Measurements from ENCODE around the gene SMOC1. TPM values are rescaled to one million over a fixed set of nuclear protein-coding genes. Genes with fewer than 3 reads are reported as not detected.

The SMOC1 gene
- total and polyA plus RNA-seq, 8 donors: 1.2 to 3.3 (median 2.1) TPM; not detected in 2

- WGBS, 5 donors: 54 to 92% (median 86%) methylated on average over 2 of the region's 2 CpGs
- TF ChIP-seq POLR2AphosphoS5 (IDR thresholded peaks at IDR 0.05) (no peak), POLR2A (IDR thresholded peaks at IDR 0.05) (no peak), EP300 (IDR thresholded peaks at IDR 0.05) (no peak), CTCF (IDR thresholded peaks at IDR 0.05) (no peak)
- H3K4me1 ChIP-seq: peaks cover 5 to 28% (median 12%) of the 10 kb centered on the region in 4 donors
These were observed 3.7 kb downstream of the SMOC1 start for GRCh38 chr14:69882915-69883314.

DNA sequence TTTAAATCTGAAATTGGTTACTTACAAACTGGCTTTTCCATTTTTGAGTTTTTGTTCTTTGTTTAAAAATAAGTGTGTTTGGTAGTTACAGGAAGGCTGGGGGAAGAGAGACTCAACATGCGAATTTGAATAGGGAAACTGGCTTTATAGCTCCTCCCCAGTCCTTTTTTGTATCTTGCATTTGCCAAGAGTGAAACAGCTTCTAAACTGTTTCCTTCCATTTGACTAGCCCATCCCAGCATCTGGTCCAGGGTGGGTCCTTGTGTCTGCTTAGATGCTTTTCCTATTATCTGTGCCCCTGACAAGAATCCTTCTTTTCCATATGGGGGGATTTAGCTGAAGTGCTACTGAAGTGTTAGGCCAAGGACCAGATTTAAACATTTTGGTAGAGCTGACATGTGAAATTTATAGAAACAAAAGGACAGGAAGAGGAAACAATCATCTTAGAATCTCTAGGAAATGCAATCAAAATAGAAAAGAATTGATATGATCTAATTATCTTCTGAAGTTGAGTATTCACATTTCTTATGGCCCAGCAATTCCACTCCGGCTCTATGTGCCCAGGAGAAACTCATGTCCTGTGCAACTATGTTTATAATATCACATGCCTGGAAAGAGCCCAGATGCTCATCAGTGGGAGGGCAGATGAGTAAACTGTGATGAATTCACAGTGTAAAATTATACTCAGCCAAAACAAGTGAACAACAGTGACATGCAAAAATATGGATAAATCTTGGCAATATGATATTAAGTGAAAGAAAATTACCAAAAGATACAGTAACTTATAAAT is 7.4 kb downstream of the SMOC1 start:
- Histone ChIP-seq H3K9me3 (peaks cover 0 to 6% (median 0%) of the 10 kb centered on the region in 4 donors), H3K4me1 (no peaks in the 10 kb centered on the region), H3K27ac (no peak overlapping the region), H3K36me3 (no peaks in the 10 kb centered on the region), H3K4me3 (no peak overlapping the region), H3K27me3 (peaks cover 0 to 10% (median 0%) of the 10 kb centered on the region in 3 donors)
- WGBS, 5 donors: 63 to 82% (median 74%) methylated on average over 2 of the region's 2 CpGs
- intact Hi-C loops (cut with DNase I; ENCODE audit: low total_unique reads): no loop called here
- no peak for DNase-seq
- TF ChIP-seq POLR2AphosphoS5 (IDR thresholded peaks at IDR 0.05) (no peak), CTCF (IDR thresholded peaks at IDR 0.05) (no peak), POLR2A (IDR thresholded peaks at IDR 0.05) (no peak), EP300 (IDR thresholded peaks at IDR 0.05) (no peak)

More at GRCh38 chr14:69882915-69883314, 3.7 kb downstream of the SMOC1 start:
- H3K4me3 ChIP-seq: no peak overlapping the region
- no peaks in the 10 kb centered on the region for H3K36me3 ChIP-seq
- no peaks in the 10 kb centered on the region for H3K9me3 ChIP-seq
- peaks cover 10 to 47% (median 25%) of the 10 kb centered on the region in 3 donors for H3K27me3 ChIP-seq
- intact Hi-C loops (cut with DNase I; ENCODE audit: low total_unique reads): no loop called here
- no peak overlapping the region for H3K27ac ChIP-seq
- DNase-seq: no peak

DNA sequence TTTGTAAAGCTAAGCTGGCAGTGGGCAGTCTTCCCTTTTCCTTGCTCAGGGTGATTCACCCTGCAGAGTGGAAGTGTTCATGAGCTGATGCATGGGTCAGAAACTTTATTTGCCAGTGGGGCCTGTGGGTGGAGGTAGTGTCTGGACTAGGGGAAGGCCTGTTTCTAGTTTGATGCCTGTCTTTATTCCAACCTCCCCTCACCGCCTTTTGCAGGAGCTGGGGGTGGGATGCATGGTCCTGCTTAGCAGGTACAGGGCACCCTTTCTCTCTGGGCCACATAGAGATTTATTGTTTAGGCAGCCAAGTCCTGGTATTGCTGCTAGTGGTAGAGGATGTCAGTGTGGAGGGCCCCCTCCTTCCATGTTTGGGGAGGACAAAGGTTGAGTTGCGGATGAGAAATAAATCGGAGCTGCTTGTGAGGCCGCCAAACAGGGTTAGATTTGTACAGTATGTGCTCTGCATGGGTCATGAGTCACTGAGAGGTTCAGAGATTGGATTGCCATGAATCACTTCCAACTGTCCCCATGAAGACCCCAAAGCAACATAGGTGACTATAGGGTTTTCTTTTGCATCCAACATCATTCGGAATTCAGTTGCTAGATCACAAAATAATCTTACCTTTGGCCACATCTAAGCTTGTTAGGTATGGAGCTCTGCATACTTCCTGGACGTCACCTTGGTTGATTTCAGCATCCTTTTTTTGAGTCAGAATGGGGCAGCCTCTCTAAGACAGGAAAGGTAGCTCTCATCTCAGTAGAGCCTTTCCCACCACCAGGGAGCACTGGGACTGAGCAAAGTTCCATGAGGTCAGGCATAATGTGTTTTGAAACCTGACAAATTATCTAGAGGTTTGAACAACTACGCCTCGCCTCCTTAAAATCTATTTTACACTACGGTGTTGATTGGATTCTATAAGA is 8.8 kb downstream of the SMOC1 start:
- no peak for DNase-seq
- H3K36me3 ChIP-seq: no peaks in the 10 kb centered on the region
- WGBS, 5 donors: 53 to 67% (median 61%) methylated on average over 9 of the region's 9 CpGs
- no peaks in the 10 kb centered on the region for H3K27me3 ChIP-seq
- intact Hi-C loops (cut with DNase I; ENCODE audit: low total_unique reads): no loop called here
- no peak overlapping the region for H3K27ac ChIP-seq
- H3K4me1 ChIP-seq: no peaks in the 10 kb centered on the region
- peaks cover 0 to 6% (median 0%) of the 10 kb centered on the region in 4 donors for H3K9me3 ChIP-seq
- no peak overlapping the region for H3K4me3 ChIP-seq
- TF ChIP-seq EP300 (IDR thresholded peaks at IDR 0.05) (no peak), POLR2A (IDR thresholded peaks at IDR 0.05) (no peak), POLR2AphosphoS5 (IDR thresholded peaks at IDR 0.05) (no peak), CTCF (IDR thresholded peaks at IDR 0.05) (no peak)

DNA sequence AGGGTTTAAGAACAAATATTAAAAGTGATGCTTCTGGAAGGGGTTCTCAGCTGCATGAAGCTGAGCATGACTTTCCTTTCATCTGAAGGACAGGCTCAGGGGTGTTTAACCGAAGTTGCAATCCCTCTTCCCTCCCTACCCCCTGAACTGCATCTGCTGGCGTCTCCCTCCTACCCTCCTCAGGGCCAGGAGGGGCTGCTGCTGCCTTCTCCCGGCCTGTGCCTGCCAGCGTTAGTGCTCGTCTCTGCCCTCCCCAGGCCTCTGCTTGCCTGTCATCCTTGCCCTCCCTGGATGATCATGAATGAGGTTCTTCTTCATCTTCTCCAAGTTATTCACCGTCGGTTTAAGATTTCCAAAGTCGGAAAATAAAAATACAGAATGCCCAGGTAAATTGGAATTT is 12.2 kb downstream of the SMOC1 start:
- Histone ChIP-seq H3K27ac (no peak overlapping the region), H3K9me3 (peaks cover 0 to 6% (median under 1%) of the 10 kb centered on the region in 4 donors), H3K27me3 (no peaks in the 10 kb centered on the region), H3K4me3 (no peak overlapping the region), H3K36me3 (no peaks in the 10 kb centered on the region), H3K4me1 (no peaks in the 10 kb centered on the region)
- intact Hi-C loops (cut with DNase I; ENCODE audit: low total_unique reads): no loop called here
- WGBS, 5 donors: 66 to 69% (median 67%) methylated on average over 8 of the region's 8 CpGs
- TF ChIP-seq POLR2AphosphoS5 (IDR thresholded peaks at IDR 0.05): no peak
- no peak for TF ChIP-seq POLR2A (IDR thresholded peaks at IDR 0.05)
- TF ChIP-seq CTCF (IDR thresholded peaks at IDR 0.05): no peak
- no peak for TF ChIP-seq EP300 (IDR thresholded peaks at IDR 0.05)
- no peak for DNase-seq

All from stomach (tissue), 9 donors.